Panc1 (cell line): ENCODE data around the gene CYP26C1.

Experiments used
- CTCF ChIP-seq: fragments of 450-650 bp; IDR thresholded peaks from 2 replicates; pipeline ENCODE4 v1.5.1; 2017; ENCODE audit warnings: mild to moderate bottlenecking
- REST ChIP-seq, 2 experiments: IDR thresholded peaks; 2 replicates each; pipeline ENCODE4 v1.6.1; 2011 to 2012; ENCODE audit warnings: low read depth in 2 of 2, control low read depth in 1 of 2, low read length in 1 of 2, mild to moderate bottlenecking in 1 of 2, moderate library complexity in 1 of 2; ENCODE audit not compliant: insufficient read depth in 1 of 2

GRCh38 chr10:93085272-93085859, 24.8 kb downstream of the CYP26C1 start:
- TF ChIP-seq CTCF (no peak), REST (IDR thresholded peaks at IDR 0.05; ENCODE audit: insufficient read depth in 1 of 2, low read depth in 2 of 2, low read length in 1 of 2) (no peak)
